ENCODE results near the gene MFSD11. TPM values are rescaled to one million over a fixed set of nuclear protein-coding genes. Genes with fewer than 3 reads are reported as not detected.

The MFSD11 gene
- total and polyA plus RNA-seq, 4 donors, result 12.0 to 57.5 (median 25.0) TPM

- ATAC-seq (ENCODE audit: insufficient read depth, low FRiP score) (no peak), DNase-seq (peak; percentile 70 to 74 (median 71))
- Histone ChIP-seq H3K4me1 (ENCODE audit: control insufficient read depth in 5 of 5, insufficient read depth in 5 of 5, low read length in 5 of 5) (peaks cover 0 to 21% (median 8%) of the 10 kb centered on the region in 5 donors), H3K4me3 (no peak overlapping the region), H3K36me3 (ENCODE audit: control insufficient read depth in 4 of 4, insufficient read depth in 4 of 4, low read length in 4 of 4) (peaks cover 27 to 31% (median 29%) of the 10 kb centered on the region in 4 donors), H3K27me3 (ENCODE audit: control insufficient read depth in 3 of 3, insufficient read depth in 3 of 3, low read length in 2 of 3) (no peaks in the 10 kb centered on the region), H3K9ac (ENCODE audit: insufficient read depth in 1 of 2, low read length in 2 of 2) (no peak overlapping the region), H3K27ac (ENCODE audit: low read depth in 1 of 2, low read length in 1 of 2) (peak overlapping the region in 1 of 2 donors; percentile 71), H3K9me3 (ENCODE audit: control insufficient read depth in 4 of 4, insufficient read depth in 3 of 4, low read length in 3 of 4) (no peaks in the 10 kb centered on the region)
- 12 to 18% methylated on average over 4 of the region's 4 CpGs for WGBS, 2 donors
- peak; percentile 70 for TF ChIP-seq CTCF (IDR thresholded peaks at IDR 0.05; ENCODE audit: control extremely low read depth, extremely low read depth)
Observed at GRCh38 chr17:76714822-76715495, 23.0 kb upstream of the MFSD11 start.

- no peaks in the 10 kb centered on the region for H3K27me3 ChIP-seq (ENCODE audit: control insufficient read depth in 3 of 3, insufficient read depth in 3 of 3, low read length in 2 of 3)
- TF ChIP-seq CTCF (IDR thresholded peaks at IDR 0.05; ENCODE audit: control extremely low read depth, extremely low read depth), result no peak
- DNase-seq (no peak), ATAC-seq (ENCODE audit: insufficient read depth, low FRiP score) (no peak)
- no peaks in the 10 kb centered on the region for H3K9me3 ChIP-seq (ENCODE audit: control insufficient read depth in 4 of 4, insufficient read depth in 3 of 4, low read length in 3 of 4)
- 80 to 81% methylated on average over 2 of the region's 2 CpGs for WGBS, 2 donors
- H3K27ac ChIP-seq (ENCODE audit: low read depth in 1 of 2, low read length in 1 of 2), result peak overlapping the region in 1 of 2 donors; percentile 60
- no peak overlapping the region for H3K9ac ChIP-seq (ENCODE audit: insufficient read depth in 1 of 2, low read length in 2 of 2)
- peaks cover 32 to 36% (median 34%) of the 10 kb centered on the region in 4 donors for H3K36me3 ChIP-seq (ENCODE audit: control insufficient read depth in 4 of 4, insufficient read depth in 4 of 4, low read length in 4 of 4)
- no peak overlapping the region for H3K4me3 ChIP-seq
- H3K4me1 ChIP-seq (ENCODE audit: control insufficient read depth in 5 of 5, insufficient read depth in 5 of 5, low read length in 5 of 5), result peaks cover 0 to 21% (median 8%) of the 10 kb centered on the region in 5 donors
Observed at GRCh38 chr17:76715496-76715830, 22.5 kb upstream of the MFSD11 start.

GRCh38 chr17:76716146-76716838, 21.6 kb upstream of the MFSD11 start:
- no peak overlapping the region for H3K9ac ChIP-seq (ENCODE audit: insufficient read depth in 1 of 2, low read length in 2 of 2)
- no peaks in the 10 kb centered on the region for H3K27me3 ChIP-seq (ENCODE audit: control insufficient read depth in 3 of 3, insufficient read depth in 3 of 3, low read length in 2 of 3)
- peak overlapping the region; percentile 87 to 90 for H3K27ac ChIP-seq (ENCODE audit: low read depth in 1 of 2, low read length in 1 of 2)
- H3K4me3 ChIP-seq, result no peak overlapping the region
- H3K36me3 ChIP-seq (ENCODE audit: control insufficient read depth in 4 of 4, insufficient read depth in 4 of 4, low read length in 4 of 4), result peaks cover 38 to 43% (median 40%) of the 10 kb centered on the region in 4 donors
- peaks cover 0 to 20% (median 5%) of the 10 kb centered on the region in 5 donors for H3K4me1 ChIP-seq (ENCODE audit: control insufficient read depth in 5 of 5, insufficient read depth in 5 of 5, low read length in 5 of 5)
- 29 to 47% methylated on average over 13 of the region's 13 CpGs for WGBS, 2 donors
- no peaks in the 10 kb centered on the region for H3K9me3 ChIP-seq (ENCODE audit: control insufficient read depth in 4 of 4, insufficient read depth in 3 of 4, low read length in 3 of 4)
- DNase-seq (peak in 2 of 3 donors; percentile 30 to 42), ATAC-seq (ENCODE audit: insufficient read depth, low FRiP score) (peak; percentile 59)
- TF ChIP-seq CTCF (IDR thresholded peaks at IDR 0.05; ENCODE audit: control extremely low read depth, extremely low read depth), result no peak

All from lung (tissue), 12 donors.